Activated CD4-positive, alpha-beta T cell treated with anti-CD3 and anti-CD28 coated beads, Interleukin-2, Interleukin-6, amounts not matched to agents 100 ng/mL and 50 ng/mL, durations not matched to agents 16 hours and 8 hours (primary cell): Measurements from ENCODE around the gene PIK3CA.
"Not testable (repeated sequence)": the region's sequence is repeated elsewhere in the genome, so short reads cannot be mapped to it uniquely, and the experiment has no call there.

Experiments
- DNase-seq: peaks from one replicate; pipeline ENCODE4 v3.0.0-alpha.2; 2020

Gene PIK3CA

GRCh38 chr3:179215550-179215949, 67.4 kb downstream of the PIK3CA start:
- DNase-seq: not testable (repeated sequence)

DNA sequence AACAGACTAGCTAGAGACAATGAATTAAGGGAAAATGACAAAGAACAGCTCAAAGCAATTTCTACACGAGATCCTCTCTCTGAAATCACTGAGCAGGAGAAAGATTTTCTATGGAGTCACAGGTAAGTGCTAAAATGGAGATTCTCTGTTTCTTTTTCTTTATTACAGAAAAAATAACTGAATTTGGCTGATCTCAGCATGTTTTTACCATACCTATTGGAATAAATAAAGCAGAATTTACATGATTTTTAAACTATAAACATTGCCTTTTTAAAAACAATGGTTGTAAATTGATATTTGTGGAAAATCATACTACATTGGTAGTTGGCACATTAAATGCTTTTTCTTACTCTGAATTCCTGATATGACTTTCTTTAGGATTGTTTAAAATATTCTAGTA, 70.1 kb downstream of the PIK3CA start:
- DNase-seq: not testable (repeated sequence)

GRCh38 chr3:179223548-179223947, 75.4 kb downstream of the PIK3CA start:
- no peak for DNase-seq

GRCh38 chr3:179224584-179224983, 76.4 kb downstream of the PIK3CA start:
- DNase-seq: no peak

DNA sequence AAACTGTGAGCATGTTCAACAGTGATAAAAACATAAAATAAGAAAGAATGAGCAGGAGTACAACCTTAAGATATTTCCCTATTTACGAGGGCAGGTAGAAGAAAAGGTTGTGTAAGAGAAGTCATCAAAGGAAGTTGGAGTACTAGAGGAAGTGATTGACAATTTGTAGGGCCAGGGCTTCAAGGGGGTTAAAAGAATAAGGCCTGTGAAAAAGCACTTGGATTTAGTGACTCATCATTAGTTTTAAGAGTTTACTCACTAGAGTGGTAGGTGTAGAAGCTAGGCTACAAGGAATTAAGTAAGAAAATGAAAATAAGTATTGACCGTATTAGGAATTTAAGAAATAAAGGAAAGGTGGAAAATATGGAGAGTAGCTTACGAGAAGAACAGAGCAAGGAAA, 79.2 kb downstream of the PIK3CA start:
- DNase-seq: no peak

GRCh38 chr3:179229177-179229576, 81.0 kb downstream of the PIK3CA start:
- no peak for DNase-seq

DNA sequence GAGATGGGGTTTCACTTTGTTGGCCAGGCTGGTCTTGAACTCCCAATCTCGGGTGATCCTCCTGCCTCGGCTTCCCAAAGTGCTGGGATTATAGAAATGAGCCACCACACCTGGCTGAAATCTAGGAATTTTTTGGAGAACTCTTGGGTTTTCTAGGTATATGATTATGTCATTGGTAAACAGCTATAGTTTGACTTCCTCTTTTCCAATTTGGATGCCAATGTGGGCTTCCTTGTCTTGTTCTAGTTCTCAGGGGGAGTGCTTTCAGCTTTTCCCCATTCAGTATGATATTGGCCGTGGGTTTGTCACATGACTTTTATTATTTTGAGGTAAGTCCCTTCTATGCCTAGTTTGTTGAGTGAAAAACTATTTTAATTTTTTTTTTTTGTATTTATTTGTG, 84.9 kb downstream of the PIK3CA start:
- no peak for DNase-seq

DNA sequence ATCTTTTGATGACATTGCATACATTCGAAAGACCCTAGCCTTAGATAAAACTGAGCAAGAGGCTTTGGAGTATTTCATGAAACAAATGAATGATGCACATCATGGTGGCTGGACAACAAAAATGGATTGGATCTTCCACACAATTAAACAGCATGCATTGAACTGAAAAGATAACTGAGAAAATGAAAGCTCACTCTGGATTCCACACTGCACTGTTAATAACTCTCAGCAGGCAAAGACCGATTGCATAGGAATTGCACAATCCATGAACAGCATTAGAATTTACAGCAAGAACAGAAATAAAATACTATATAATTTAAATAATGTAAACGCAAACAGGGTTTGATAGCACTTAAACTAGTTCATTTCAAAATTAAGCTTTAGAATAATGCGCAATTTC, 86.0 kb downstream of the PIK3CA start:
- DNase-seq: no peak

DNA sequence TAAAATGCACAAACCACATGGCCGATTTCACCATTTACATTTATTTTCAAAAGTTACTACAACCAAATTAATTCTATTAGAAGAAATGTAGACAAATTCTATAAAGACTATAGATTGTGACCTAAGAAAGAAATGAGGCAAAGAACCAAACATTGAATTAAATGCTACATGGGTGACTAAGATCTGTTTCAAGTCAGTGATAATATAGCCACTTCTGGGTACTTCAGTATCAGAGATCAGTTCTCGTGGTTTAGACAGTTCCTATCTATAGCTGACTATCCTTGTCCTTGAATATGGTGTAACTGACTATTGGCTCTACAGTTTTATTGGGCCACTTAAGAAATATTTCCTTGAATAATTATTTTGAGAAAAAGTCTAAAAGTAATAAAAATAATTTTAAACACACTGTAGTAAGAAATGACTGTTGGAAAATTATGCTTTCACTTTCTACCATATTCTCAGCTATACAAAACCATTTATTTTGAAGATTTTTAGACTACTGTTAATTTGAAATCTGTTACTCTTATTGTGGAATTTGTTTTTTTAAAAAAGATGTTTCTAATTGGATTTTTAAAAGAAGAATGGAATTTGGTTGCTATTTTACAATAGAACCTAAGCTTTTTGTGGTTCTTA, 88.6 kb downstream of the PIK3CA start:
- peak; percentile 19 for DNase-seq

DNA sequence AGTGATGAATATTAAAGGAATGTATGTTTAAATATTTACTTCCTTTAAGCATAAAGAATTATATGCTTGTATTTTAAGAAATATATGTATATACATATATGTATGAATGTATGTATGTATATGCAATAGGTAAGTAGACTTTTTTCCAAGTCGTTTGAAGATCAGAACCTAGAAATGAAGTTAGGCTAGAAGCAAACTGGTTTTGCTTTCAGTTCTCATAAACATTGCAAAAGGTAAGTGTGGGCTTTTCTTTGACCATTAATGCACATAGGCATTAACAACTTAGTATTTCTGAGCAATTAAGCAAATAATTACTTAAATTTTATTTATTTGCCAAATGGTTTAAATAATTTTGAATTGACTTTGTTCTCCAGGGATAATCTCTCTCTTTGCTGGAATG, 92.1 kb downstream of the PIK3CA start:
- DNase-seq: not testable (repeated sequence)

- DNase-seq: not testable (repeated sequence)
These were observed 94.7 kb downstream of the PIK3CA start for GRCh38 chr3:179242859-179243258.

DNA sequence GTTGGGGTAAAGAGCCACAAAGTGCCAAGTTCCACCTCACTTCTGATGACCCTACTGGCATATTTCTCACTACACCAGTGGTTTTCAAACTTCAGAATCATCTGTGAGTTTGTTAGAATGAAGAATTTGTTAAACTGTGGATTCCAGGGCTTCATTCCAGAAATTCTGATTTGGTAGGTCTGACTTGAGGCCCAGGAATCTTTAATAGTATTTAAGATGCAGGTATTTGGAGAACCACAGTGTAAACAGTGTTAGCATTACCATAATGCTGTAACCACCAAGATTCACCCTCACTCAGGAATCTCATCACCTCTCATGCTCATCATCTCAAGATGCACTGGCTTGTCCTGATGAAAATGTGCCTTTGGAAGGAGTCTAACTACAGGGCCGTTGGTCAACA, 96.7 kb downstream of the PIK3CA start:
- no peak for DNase-seq

GRCh38 chr3:179247289-179248015, 99.3 kb downstream of the PIK3CA start:
- no peak for DNase-seq

GRCh38 chr3:179250803-179251476, 102.8 kb downstream of the PIK3CA start, which contains the start of gene KCNMB3:
KCNMB3 (minus strand) TSS chr3:179251114; CDS start chr3:179250990, 124 bp downstream.
- DNase-seq: no peak

- DNase-seq: no peak
These were observed 108.7 kb downstream of the PIK3CA start for GRCh38 chr3:179256813-179257212.

DNA sequence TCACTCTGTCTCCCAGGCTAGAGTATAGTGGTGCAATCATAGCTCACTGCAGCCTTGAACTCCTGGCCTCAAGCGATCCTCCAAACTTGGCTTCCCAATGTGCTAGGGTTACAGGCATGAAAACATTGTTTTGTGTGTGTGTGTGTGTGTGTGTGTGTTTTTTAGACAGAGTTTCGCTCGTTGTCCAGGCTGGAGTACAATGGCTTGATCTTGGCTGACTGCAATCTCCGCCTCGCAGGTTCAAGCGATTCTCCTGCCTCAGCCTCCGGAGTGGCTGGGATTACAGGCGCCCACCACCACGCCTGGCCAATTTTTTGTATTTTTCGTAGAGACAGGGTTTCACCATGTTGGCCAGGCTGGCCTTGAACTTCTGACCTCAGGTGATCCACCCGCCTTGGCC, 109.6 kb downstream of the PIK3CA start:
- DNase-seq: not testable (repeated sequence)

- DNase-seq: no peak
These were observed 110.7 kb downstream of the PIK3CA start for GRCh38 chr3:179258820-179259219.

- DNase-seq: not testable (repeated sequence)
These were observed 112.0 kb downstream of the PIK3CA start for GRCh38 chr3:179259959-179260756.

DNA sequence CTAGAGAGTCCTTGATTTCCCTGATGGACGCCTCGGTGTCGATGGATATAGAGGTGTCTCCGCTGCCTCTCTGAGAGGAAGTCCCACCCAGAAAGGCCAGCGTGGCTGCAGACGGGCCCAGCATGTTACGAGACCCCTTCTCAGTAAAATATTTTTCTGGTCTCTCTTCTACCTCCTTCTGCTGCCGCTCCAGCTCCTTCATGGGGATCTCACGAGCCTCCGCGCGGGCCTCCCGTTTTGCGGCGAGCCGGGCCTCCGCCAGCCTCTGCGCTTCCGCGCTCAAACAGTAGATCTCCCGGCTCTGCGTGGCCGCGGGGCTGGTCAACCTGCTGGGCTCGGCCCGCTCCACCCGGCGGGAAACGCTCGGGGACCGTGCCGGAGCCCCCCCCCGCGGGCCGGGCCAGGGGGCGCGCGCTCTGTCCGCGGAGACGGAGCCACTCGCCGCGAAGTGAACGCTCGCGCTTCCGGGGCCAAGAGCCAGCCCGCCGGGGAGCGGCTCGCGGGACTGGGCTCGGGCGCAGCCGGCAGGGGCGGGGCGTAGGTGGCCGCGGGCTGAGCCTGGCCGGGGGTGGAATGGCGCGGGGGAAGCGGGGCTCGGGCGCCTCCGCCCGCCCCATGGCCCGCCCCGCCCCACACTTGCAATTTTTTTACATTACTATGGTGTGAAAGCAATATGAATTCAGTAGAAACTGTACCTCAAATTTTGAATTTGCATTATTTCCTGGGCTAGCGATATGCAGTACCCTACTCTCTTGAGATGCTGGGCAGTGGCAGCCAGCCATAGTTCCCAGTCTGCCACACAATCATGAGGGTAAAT, 113.0 kb downstream of the PIK3CA start:
- peak; percentile 73 for DNase-seq

DNA sequence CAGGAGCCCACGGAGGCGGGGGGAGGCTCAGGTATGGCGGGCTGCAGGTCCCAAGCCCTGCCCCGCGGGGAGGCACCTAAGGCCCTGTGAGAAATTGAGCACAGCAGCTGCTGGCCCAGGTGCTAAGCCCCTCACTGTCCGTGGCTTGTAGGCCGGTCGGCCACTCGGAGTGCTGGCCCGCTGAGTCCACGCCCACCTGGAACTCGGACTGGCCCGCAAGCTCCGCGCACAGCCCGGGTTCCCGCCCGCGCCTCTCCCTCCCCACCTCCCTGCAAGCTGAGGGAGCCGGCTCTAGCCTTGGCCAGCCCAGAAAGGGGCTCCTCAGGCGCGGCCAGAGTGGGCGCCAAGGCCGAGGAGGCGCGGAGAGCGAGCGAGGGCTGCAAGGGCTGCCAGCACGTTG, 115.0 kb downstream of the PIK3CA start:
- DNase-seq: no peak

- no peak for DNase-seq
These were observed 116.3 kb downstream of the PIK3CA start for GRCh38 chr3:179264449-179264848.

DNA sequence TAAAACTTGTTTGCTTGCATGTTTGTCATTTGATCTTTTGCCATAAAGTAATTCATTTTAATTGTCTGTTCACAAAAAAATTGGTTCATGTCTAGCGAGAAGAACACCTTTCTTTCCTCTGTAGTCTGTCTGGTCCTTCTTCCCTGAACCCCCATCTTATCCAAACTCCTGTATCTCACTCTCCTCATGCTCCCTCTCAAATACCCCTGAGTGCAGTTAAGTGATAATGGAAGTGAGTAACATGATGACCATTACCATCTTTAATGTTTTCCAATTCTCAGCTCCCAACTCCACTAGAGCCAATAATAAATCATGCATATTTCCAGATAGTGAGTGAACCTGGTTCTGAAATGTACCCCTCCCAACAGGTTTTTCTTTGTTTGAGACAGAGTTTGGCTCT, 116.9 kb downstream of the PIK3CA start:
- DNase-seq: no peak
